PC-3 (cell line): ENCODE data around the gene ADAMTS3. TPM values are rescaled to one million over a fixed set of nuclear protein-coding genes. Genes with fewer than 3 reads are reported as not detected.

Source experiments
- ATAC-seq: fragments of 200-7000 bp; cut with Tn5 transposase; 2 replicates; pipeline ENCODE4 v1.9.1; 2020; ENCODE audit warnings: mild to moderate bottlenecking, moderate library complexity
- BruUV-seq: library from RNA; stranded (reverse); fragments of 400-500 nt; replicated peaks from 2 replicates; lab custom pipeline; 2021; lab: Mats Ljungman, UMichigan
- CTCF ChIA-PET: fragments of 300-600 bp; sonication (Branson Sonifier 250); formaldehyde crosslinking; loops from one replicate; lab custom pipeline; 2022; ENCODE audit warnings: antibody characterized with exemption; lab: Charles Lee
- POLR2A ChIA-PET: fragments of 300-600 bp; sonication (Branson Sonifier 250); formaldehyde crosslinking; loops from one replicate; lab custom pipeline; 2022; ENCODE audit warnings: antibody characterized with exemption; ENCODE audit not compliant: unreplicated experiment; lab: Charles Lee
- DNase-seq: peaks from one replicate; pipeline ENCODE4 v3.0.0-alpha.2; 2015
- H2AFZ ChIP-seq: fragments of 300-600 bp; sonication (generic); 2 replicates; pipeline ENCODE4 v1.6.0; 2016; ENCODE audit warnings: antibody characterized with exemption, low read length
- H3F3A ChIP-seq: fragments of 300-600 bp; sonication (generic); one replicate; pipeline ENCODE4 v1.6.0; 2017; ENCODE audit warnings: antibody characterized with exemption, low read length, control low read depth, mild to moderate bottlenecking; ENCODE audit not compliant: unreplicated experiment
- H3K27ac ChIP-seq: fragments of 300-600 bp; sonication (generic); 2 replicates; pipeline ENCODE4 v1.5.1; 2016; ENCODE audit warnings: mild to moderate bottlenecking, low read length
- H3K27me3 ChIP-seq: fragments of 300-600 bp; sonication (generic); 2 replicates; pipeline ENCODE4 v1.6.1; 2016; ENCODE audit warnings: low read length, mixed read lengths
- H3K36me3 ChIP-seq: fragments of 300-600 bp; sonication (generic); 2 replicates; pipeline ENCODE4 v1.6.1; 2016; ENCODE audit warnings: low read depth, mixed run types, low read length, mixed read lengths
- H3K4me1 ChIP-seq: fragments of 300-600 bp; sonication (generic); 2 replicates; pipeline ENCODE4 v1.5.1; 2016; ENCODE audit warnings: low read length; ENCODE audit not compliant: insufficient read depth
- H3K4me2 ChIP-seq: fragments of 300-600 bp; sonication (generic); 2 replicates; pipeline ENCODE4 v1.6.0; 2016; ENCODE audit warnings: low read length
- H3K4me3 ChIP-seq: fragments of 300-600 bp; sonication (generic); 2 replicates; pipeline ENCODE4 v1.5.1; 2016; ENCODE audit warnings: mild to moderate bottlenecking, low read length, mixed read lengths
- H3K79me2 ChIP-seq: fragments of 300-600 bp; sonication (generic); 2 replicates; pipeline ENCODE4 v1.6.1; 2017; ENCODE audit warnings: low read length, mixed read lengths
- H3K9ac ChIP-seq: fragments of 300-600 bp; sonication (generic); 2 replicates; pipeline ENCODE4 v1.6.0; 2016; ENCODE audit warnings: mild to moderate bottlenecking, low read length
- H3K9me2 ChIP-seq: fragments of 300-600 bp; sonication (generic); replicated peaks from 2 replicates; pipeline ENCODE4 v1.6.1; 2016; ENCODE audit warnings: mixed run types, low read length, mixed read lengths
- H3K9me3 ChIP-seq: fragments of 300-600 bp; sonication (generic); 2 replicates; pipeline ENCODE4 v1.6.1; 2016; ENCODE audit warnings: low read length, mixed read lengths
- H4K20me1 ChIP-seq: fragments of 300-600 bp; sonication (generic); 2 replicates; pipeline ENCODE4 v1.6.1; 2016; ENCODE audit warnings: low read length, mixed read lengths
- CTCF ChIP-seq: fragments of 300-600 bp; sonication (generic); conservative IDR thresholded peaks from 2 replicates; pipeline ENCODE4 v1.5.1; 2017; ENCODE audit warnings: antibody characterized with exemption, low read depth, mild to moderate bottlenecking, low read length
- EZH2 ChIP-seq: fragments of 300-600 bp; sonication (generic); IDR thresholded peaks from one replicate; pipeline ENCODE4 v1.6.1; 2017; ENCODE audit warnings: antibody characterized with exemption, mild to moderate bottlenecking, low read length; ENCODE audit not compliant: unreplicated experiment
- EZH2phosphoT487 ChIP-seq: fragments of 300-600 bp; sonication (generic); IDR thresholded peaks from 2 replicates; pipeline ENCODE4 v1.6.1; 2018; ENCODE audit warnings: mild to moderate bottlenecking, antibody characterized with exemption, low read length, borderline replicate concordance
- intact Hi-C: fragments of 100-400 bp; cut with micrococcal nuclease; formaldehyde crosslinking; loops from 2 replicates; pipeline ENCODE4 v1.9.0; 2023
- total RNA-seq: library from RNA; depleted of rRNA; stranded (reverse); fragments of >200 nt; gene quantifications from 2 replicates; pipeline ENCODE4 v1.2.3, GENCODE V29; 2014

ADAMTS3 gene
- total RNA-seq, 1 experiment from 2014 or later = 3.5 TPM

- H3K9me3 ChIP-seq = no peaks in the 10 kb centered on the region
- H3K79me2 ChIP-seq = no peaks in the 10 kb centered on the region
- no peak overlapping the region for H3K27ac ChIP-seq
- TF ChIP-seq EZH2phosphoT487 (no peak), EZH2 (no peak), CTCF (no peak)
- ChIA-PET CTCF (no interaction called here), POLR2A (no interaction called here)
- H3K36me3 ChIP-seq = no peaks in the 10 kb centered on the region
- H3K4me3 ChIP-seq = no peak overlapping the region
- BruUV-seq = no TSS peak
- H2AFZ ChIP-seq = no peak overlapping the region
- H3F3A ChIP-seq = no peaks in the 10 kb centered on the region
- no peaks in the 10 kb centered on the region for H4K20me1 ChIP-seq
- no peak overlapping the region for H3K9ac ChIP-seq
- no peak overlapping the region for H3K4me2 ChIP-seq
- H3K27me3 ChIP-seq = no peaks in the 10 kb centered on the region
- ATAC-seq = no peak
- intact Hi-C loops = no loop called here
- H3K4me1 ChIP-seq = peaks cover 22% of the 10 kb centered on the region
- no peaks in the 10 kb centered on the region for H3K9me2 ChIP-seq
- no peak for DNase-seq
Observed at GRCh38 chr4:72571337-72571736, 2.3 kb upstream of the ADAMTS3 start.

GRCh38 chr4:72569719-72570235 is 756 bp upstream of the ADAMTS3 start:
- H3K9me2 ChIP-seq = no peaks in the 10 kb centered on the region
- CTCF ChIA-PET = no interaction called here
- H4K20me1 ChIP-seq = no peaks in the 10 kb centered on the region
- POLR2A ChIA-PET = no interaction called here
- no peaks in the 10 kb centered on the region for H3K79me2 ChIP-seq
- peak overlapping the region; percentile 98 for H2AFZ ChIP-seq
- no peaks in the 10 kb centered on the region for H3K36me3 ChIP-seq
- peaks cover 24% of the 10 kb centered on the region for H3K4me1 ChIP-seq
- no peaks in the 10 kb centered on the region for H3K27me3 ChIP-seq
- peak overlapping the region; percentile 100 for H3K4me2 ChIP-seq
- TF ChIP-seq EZH2 (no peak), EZH2phosphoT487 (no peak), CTCF (no peak)
- peak overlapping the region; percentile 63 for H3K9ac ChIP-seq
- ATAC-seq = peak; percentile 12
- TSS peak; percentile 42 for BruUV-seq
- H3K4me3 ChIP-seq = peak overlapping the region; percentile 92
- H3F3A ChIP-seq = no peaks in the 10 kb centered on the region
- H3K27ac ChIP-seq = peak overlapping the region; percentile 30
- intact Hi-C loops = loop anchor here (2.0 kb wide), 1 partner anchor 133 kb away; no protein-coding TSS in a partner anchor
- peak; percentile 43 for DNase-seq
- H3K9me3 ChIP-seq = no peaks in the 10 kb centered on the region
